ENCODE data around the gene USP10. TPM values are rescaled to one million over a fixed set of nuclear protein-coding genes. Genes with fewer than 3 reads are reported as not detected.

The USP10 gene
- total and polyA plus RNA-seq, 2 donors (not counting 1 experiment from before 2014, with no cell fraction given) = 48.9 to 134 TPM

DNA sequence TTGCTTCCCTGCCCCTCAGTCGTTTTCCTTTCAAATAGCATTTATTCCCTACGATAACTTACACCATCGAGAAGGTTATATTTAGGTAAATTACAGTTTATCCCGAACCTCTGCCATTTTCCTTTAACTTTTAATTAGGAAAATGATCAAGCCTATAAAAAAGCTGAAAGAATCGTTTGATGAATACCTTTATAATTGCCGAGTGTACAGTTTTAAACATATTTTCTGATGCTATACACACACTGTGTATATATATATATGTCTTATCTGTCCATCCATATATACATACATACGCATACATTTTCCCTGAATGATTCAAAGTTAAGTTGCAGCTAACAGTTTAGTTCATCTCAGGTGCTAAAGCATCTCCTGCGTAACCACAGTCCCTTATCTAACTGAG is 63.4 kb downstream of the USP10 start:
- peaks cover 11% of the 10 kb centered on the region for H3K4me1 Mint-ChIP-seq
- DNase-seq = no peak
- intact Hi-C loops (cut with micrococcal nuclease) = no loop called here
- H3K4me3 ChIP-seq (ENCODE audit: control extremely low read depth in 1 of 5, extremely low read depth in 1 of 5, insufficient read depth in 1 of 5, low read depth in 2 of 5, low read length in 4 of 5) = no peak overlapping the region
- H3K27me3 Mint-ChIP-seq = no peaks in the 10 kb centered on the region
- H3K9me3 Mint-ChIP-seq (ENCODE audit: insufficient read depth) = no peaks in the 10 kb centered on the region
- no peak overlapping the region for H3K27ac Mint-ChIP-seq
- H2AFZ ChIP-seq (ENCODE audit: insufficient read depth, low read depth, low read length, poor library complexity, severe bottlenecking) = no peak overlapping the region
- POLR2A ChIA-PET = no interaction called here
- no peak for TF ChIP-seq EZH2 (IDR thresholded peaks at IDR 0.05; ENCODE audit: borderline replicate concordance, insufficient read depth, low read depth, low read length, poor library complexity, severe bottlenecking)
- TF ChIP-seq, protein P1, sequence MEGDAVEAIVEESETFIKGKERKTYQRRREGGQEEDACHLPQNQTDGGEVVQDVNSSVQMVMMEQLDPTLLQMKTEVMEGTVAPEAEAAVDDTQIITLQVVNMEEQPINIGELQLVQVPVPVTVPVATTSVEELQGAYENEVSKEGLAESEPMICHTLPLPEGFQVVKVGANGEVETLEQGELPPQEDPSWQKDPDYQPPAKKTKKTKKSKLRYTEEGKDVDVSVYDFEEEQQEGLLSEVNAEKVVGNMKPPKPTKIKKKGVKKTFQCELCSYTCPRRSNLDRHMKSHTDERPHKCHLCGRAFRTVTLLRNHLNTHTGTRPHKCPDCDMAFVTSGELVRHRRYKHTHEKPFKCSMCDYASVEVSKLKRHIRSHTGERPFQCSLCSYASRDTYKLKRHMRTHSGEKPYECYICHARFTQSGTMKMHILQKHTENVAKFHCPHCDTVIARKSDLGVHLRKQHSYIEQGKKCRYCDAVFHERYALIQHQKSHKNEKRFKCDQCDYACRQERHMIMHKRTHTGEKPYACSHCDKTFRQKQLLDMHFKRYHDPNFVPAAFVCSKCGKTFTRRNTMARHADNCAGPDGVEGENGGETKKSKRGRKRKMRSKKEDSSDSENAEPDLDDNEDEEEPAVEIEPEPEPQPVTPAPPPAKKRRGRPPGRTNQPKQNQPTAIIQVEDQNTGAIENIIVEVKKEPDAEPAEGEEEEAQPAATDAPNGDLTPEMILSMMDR (IDR thresholded peaks at IDR 0.05) = no peak
- peaks cover 0 to 86% of the 10 kb centered on the region in 2 experiments for H3K36me3 ChIP-seq (replicated peaks in 1 of 2; ENCODE audit: control extremely low read depth in 1 of 2, control insufficient read depth in 1 of 2, extremely low read depth in 1 of 2, insufficient read depth in 2 of 2, low read length in 1 of 2)
- peaks cover 0 to 7% of the 10 kb centered on the region in 2 donors for H3K4me1 ChIP-seq (ENCODE audit: control insufficient read depth in 2 of 2, insufficient read depth in 2 of 2, low read length in 2 of 2)
- H4K20me1 ChIP-seq (ENCODE audit: control insufficient read depth, insufficient read depth, low read length, poor library complexity, severe bottlenecking) = peaks cover 26% of the 10 kb centered on the region
- peaks cover 13% of the 10 kb centered on the region for H3K79me2 ChIP-seq (ENCODE audit: control insufficient read depth, insufficient read depth, low read length)
- CTCF ChIA-PET = interaction anchor here (0.6 to 1.3 kb wide), 2 partner anchors 10 to 143 kb away, joined by 5 to 6 read pairs; no protein-coding TSS in a partner anchor
- no peaks in the 10 kb centered on the region for H3K9me3 ChIP-seq (ENCODE audit: control extremely low read depth in 1 of 3, control insufficient read depth in 2 of 3, insufficient read depth in 1 of 3, low read length in 2 of 3)
- H3K4me2 ChIP-seq (replicated peaks; ENCODE audit: low read depth, low read length, poor library complexity, severe bottlenecking) = no peak overlapping the region
- WGBS (ENCODE audit: insufficient coverage) = 92% methylated on average over 2 of the region's 8 CpGs
- H3K27ac ChIP-seq (ENCODE audit: low read length in 2 of 2) = no peak overlapping the region
- ATAC-seq (ENCODE audit: low read depth) = no peak
- no peak overlapping the region for H3K4me3 Mint-ChIP-seq
- no peaks in the 10 kb centered on the region for H3K27me3 ChIP-seq (replicated peaks in 1 of 4; ENCODE audit: control extremely low read depth in 1 of 4, control insufficient read depth in 3 of 4, insufficient read depth in 4 of 4, low read length in 3 of 4)
- no peak overlapping the region for H3K9ac ChIP-seq (ENCODE audit: low read length)

DNA sequence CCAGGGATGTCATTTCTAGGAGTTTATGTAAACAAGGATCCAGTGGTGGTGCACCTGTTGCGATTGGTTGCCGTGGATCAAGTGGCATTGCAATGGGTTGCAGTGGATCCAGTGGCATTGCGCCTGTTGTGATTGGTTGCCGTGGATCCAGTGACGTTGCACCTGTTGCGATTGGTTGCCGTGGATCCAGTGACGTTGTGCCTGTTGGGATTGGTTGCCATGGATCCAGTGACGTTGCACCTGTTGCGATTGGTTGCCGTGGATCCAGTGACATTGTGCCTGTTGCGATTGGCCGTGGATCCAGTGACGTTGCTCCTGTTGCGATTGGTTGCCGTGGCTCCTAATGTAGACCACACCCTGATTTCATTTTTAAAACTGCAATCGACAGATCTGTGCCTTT is 63.8 kb downstream of the USP10 start:
- DNase-seq = no peak
- intact Hi-C loops (cut with micrococcal nuclease) = no loop called here
- peaks cover 22% of the 10 kb centered on the region for H4K20me1 ChIP-seq (ENCODE audit: control insufficient read depth, insufficient read depth, low read length, poor library complexity, severe bottlenecking)
- no peak for ATAC-seq (ENCODE audit: low read depth)
- ChIA-PET CTCF (interaction anchor here (1.3 kb wide), 1 partner anchor 10 kb away, joined by 6 read pairs; no protein-coding TSS in a partner anchor), POLR2A (no interaction called here)
- peaks cover 11% of the 10 kb centered on the region for H3K79me2 ChIP-seq (ENCODE audit: control insufficient read depth, insufficient read depth, low read length)
- peaks cover 0 to 88% of the 10 kb centered on the region in 2 experiments for H3K36me3 ChIP-seq (replicated peaks in 1 of 2; ENCODE audit: control extremely low read depth in 1 of 2, control insufficient read depth in 1 of 2, extremely low read depth in 1 of 2, insufficient read depth in 2 of 2, low read length in 1 of 2)
- H2AFZ ChIP-seq (ENCODE audit: insufficient read depth, low read depth, low read length, poor library complexity, severe bottlenecking) = no peak overlapping the region
- no peak overlapping the region for H3K4me3 Mint-ChIP-seq
- H3K4me1 Mint-ChIP-seq = peaks cover 6% of the 10 kb centered on the region
- H3K9me3 Mint-ChIP-seq (ENCODE audit: insufficient read depth) = no peaks in the 10 kb centered on the region
- no peak overlapping the region for H3K27ac Mint-ChIP-seq
- H3K27ac ChIP-seq (ENCODE audit: low read length in 2 of 2) = no peak overlapping the region
- no peaks in the 10 kb centered on the region for H3K27me3 ChIP-seq (replicated peaks in 1 of 4; ENCODE audit: control extremely low read depth in 1 of 4, control insufficient read depth in 3 of 4, insufficient read depth in 4 of 4, low read length in 3 of 4)
- no peaks in the 10 kb centered on the region for H3K27me3 Mint-ChIP-seq
- no peaks in the 10 kb centered on the region for H3K9me3 ChIP-seq (ENCODE audit: control extremely low read depth in 1 of 3, control insufficient read depth in 2 of 3, insufficient read depth in 1 of 3, low read length in 2 of 3)
- TF ChIP-seq EZH2 (IDR thresholded peaks at IDR 0.05; ENCODE audit: borderline replicate concordance, insufficient read depth, low read depth, low read length, poor library complexity, severe bottlenecking) = no peak
- TF ChIP-seq, protein P1 (IDR thresholded peaks at IDR 0.05) = no peak
- 100% methylated on average over 17 of the region's 17 CpGs for WGBS (ENCODE audit: insufficient coverage)
- peaks cover 0 to 6% of the 10 kb centered on the region in 2 donors for H3K4me1 ChIP-seq (ENCODE audit: control insufficient read depth in 2 of 2, insufficient read depth in 2 of 2, low read length in 2 of 2)
- H3K4me2 ChIP-seq (replicated peaks; ENCODE audit: low read depth, low read length, poor library complexity, severe bottlenecking) = no peak overlapping the region
- no peak overlapping the region for H3K4me3 ChIP-seq (ENCODE audit: control extremely low read depth in 1 of 5, extremely low read depth in 1 of 5, insufficient read depth in 1 of 5, low read depth in 2 of 5, low read length in 4 of 5)
- no peak overlapping the region for H3K9ac ChIP-seq (ENCODE audit: low read length)

Measured in B cell (primary cell).